ENCODE measurements around the gene OTUB2.

GRCh38 chr14:93994919-93995682, 31.0 kb upstream of the OTUB2 start:
- TF ChIP-seq CTCF (IDR thresholded peaks at IDR 0.05; ENCODE audit: insufficient read depth, low read length) (no peak), GABPA (IDR thresholded peaks at IDR 0.05; ENCODE audit: low read depth) (no peak), REST (IDR thresholded peaks at IDR 0.05; ENCODE audit: insufficient replicate concordance, low read depth) (no peak), SPI1 (IDR thresholded peaks at IDR 0.05; ENCODE audit: borderline replicate concordance, low read depth) (no peak), POLR2AphosphoS5 (IDR thresholded peaks at IDR 0.05; ENCODE audit: low read depth) (no peak)
